Skeletal muscle cell (primary cell): ENCODE results near the gene CC2D1A.
"Not testable (repeated sequence)": the region's sequence is repeated elsewhere in the genome, so short reads cannot be mapped to it uniquely, and the experiment has no call there.

Source experiments
- DNase-seq: peaks from one replicate; pipeline ENCODE4 v3.0.0-alpha.2; 2010; ENCODE audit warnings: low read depth
- H3K4me3 ChIP-seq: 2 replicates; pipeline ENCODE4 v1.5.1; 2011; ENCODE audit warnings: low read depth, mild to moderate bottlenecking, control low read depth, low read length, moderate library complexity

The CC2D1A gene

DNA sequence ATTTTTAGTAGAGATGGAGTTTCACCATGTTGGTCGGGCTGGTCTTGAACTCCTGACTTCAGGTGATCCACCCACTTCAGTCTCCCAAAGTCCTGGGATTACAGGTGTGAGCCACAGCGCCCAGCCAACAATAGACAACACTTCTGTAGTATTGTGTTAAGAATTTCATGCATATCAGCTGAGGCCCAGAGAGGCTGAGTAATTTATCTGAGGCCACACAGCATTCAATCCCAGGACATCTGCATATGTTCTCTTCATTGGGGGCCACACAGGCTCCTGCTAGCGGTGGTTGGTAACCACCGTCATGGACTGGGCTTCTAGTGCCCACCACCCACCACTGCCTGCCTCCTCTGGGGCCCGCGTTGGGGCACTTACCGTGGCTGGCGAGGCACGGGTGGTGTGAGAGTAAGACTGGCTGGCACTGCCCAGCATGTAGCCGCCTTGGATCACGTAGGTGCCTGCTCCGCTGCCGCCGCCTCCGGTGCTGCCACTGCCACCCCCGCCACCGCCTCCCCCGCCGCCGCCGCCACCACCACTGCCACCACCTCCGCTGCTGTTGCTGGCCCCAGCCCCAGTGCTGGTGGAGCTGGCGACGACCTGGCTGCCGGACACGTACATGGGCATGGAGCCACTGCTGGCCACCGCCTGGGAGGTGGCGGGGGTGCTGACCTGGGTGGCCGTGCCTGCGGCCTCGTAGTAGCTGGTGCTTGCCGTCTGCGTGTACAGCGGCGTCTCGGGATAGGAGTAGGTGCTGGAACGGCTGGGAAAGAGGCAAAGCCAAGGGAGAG is 66.6 kb downstream of the CC2D1A start:
- H3K4me3 ChIP-seq: no peak overlapping the region
- no peak for DNase-seq

DNA sequence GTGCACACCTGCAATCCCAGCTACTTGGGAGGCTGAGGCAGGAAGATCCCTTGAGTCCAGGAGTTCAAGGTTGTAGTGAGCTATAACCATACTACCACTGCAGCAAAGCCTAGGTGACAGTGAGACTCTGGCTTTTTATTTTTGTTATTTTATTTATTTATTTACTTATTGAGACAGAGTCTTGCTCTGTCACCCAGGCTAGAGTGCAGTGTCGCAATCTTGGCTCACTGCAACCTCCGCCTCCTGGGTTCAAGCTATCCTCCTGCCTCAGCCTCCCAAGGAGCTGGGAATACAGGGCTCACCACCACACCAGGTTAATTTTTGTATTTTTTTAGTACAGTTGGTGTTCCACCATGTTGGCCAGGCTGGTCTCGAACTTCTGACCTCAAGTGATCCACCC is 67.5 kb downstream of the CC2D1A start:
- not testable (repeated sequence) for DNase-seq, H3K4me3 ChIP-seq

DNA sequence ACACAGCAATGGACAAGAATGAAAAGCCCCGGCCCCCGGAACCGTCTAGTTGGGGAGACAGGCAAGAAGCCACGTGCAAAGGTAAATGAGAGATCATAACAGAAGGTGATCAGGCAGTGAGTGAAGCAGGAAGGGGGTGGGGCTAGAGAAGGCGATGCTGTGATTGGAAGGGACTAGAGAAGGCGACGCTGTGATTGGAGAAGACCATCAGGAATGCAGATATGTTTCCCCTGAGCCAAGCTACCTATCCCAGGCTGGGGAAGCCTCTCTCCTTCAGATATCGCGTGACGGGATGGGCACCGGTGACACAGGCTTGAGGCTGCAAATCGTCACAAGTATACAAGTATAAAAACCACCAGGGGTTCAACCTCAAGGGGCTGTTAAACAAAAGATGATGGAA is 68.1 kb downstream of the CC2D1A start:
- H3K4me3 ChIP-seq: no peak overlapping the region
- no peak for DNase-seq

DNA sequence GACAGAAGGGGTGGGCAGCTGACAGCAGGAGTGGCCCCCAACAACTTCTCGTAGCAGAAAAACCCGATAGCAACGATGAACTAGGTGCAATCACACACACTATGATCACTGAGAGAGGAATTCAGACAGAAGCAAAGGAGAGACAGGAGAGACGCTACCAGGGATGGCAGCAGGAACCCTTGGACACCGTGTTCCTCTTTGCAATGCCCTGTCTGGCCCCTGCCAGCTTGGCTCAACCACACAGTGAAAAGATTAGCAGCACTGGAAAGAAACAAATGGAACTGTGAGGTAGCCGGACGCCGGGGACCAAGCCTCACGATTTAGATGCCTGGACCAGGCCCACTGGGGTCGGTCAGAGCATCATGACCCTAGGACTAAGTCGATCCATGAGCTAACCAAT is 69.9 kb downstream of the CC2D1A start:
- H3K4me3 ChIP-seq: no peak overlapping the region
- DNase-seq: no peak

DNA sequence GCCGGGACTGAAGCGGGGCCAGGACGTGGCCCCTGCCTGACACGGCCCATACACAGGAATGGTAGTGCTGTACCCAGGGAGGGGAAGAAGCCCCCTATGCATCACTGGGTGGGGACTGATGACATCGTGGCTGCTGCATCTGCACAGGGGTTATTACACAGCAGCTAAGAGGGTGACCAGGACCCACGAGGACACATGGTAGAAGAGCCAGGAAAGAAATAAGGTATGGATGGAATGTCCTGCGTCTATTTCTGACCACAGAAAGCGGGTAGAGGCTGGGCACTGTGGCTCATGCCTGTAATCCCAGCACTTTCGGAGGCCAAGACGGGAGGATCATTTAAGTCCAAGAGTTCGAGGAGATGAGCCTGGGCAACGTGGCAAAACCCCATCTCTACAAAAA is 70.4 kb downstream of the CC2D1A start:
- no peak overlapping the region for H3K4me3 ChIP-seq
- DNase-seq: no peak

DNA sequence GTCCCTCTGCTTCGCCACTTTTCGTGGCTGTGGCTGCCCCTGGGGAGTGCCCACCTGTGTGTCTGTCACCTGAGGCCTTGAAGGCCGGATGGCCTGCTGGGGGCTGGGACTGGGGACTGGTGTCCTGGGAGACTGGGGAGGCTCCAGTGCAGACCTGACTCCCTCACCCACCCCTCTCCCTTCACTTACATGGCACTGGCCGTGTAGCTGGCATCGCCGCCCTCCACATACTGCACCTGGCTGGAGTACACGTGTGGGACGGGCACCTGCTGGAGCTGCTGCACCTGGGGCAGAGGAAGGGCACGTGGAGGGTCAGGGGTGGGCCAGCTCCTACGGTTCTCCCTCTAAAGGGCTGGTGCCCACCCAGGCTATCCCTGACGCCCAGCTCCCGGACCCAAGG is 71.8 kb downstream of the CC2D1A start:
- no peak overlapping the region for H3K4me3 ChIP-seq
- no peak for DNase-seq

DNA sequence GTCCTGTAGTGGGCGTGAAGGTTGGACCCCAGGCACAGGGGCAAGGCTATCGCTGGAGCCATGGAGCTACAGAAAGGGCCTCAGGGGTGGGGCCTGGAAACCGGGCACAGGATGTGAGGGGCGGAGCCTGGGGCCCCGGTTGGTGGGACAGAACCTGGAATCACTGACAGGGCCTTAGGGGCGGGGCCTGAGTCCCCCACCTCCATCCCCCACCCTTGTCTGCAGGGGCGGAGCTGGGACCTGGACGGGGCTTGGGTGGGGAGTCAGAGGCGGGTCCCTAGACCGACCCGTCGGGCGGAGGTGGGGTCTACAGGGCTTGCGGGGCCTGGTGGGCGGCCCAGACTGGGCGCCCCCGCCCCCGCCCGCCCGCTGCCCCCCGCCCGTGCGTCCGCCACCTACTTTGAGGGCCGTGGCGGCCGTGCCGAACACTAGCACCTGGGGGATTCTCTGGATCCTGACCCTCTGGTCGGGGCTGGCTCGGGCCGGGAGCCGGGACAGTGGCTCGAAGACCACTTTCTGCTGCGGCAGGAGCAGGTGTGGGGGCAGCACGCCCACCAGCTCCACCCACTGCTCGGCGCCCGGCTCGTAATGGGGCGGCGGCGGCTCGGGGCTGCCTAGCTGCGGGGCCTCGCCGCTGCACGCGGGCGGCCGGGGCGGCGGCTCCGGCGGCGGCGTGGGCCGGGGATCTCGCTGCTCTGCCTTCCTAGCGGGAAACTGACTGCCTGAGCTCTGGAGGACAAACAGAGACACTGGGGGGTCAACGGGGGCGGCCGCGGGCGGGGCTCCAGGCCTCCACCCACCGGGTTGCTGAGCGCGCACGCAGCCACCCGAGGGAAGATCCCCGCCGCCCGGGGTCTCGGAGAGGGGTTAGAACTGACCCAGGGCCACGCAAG is 72.6 kb downstream of the CC2D1A start:
- DNase-seq: no peak

DNA sequence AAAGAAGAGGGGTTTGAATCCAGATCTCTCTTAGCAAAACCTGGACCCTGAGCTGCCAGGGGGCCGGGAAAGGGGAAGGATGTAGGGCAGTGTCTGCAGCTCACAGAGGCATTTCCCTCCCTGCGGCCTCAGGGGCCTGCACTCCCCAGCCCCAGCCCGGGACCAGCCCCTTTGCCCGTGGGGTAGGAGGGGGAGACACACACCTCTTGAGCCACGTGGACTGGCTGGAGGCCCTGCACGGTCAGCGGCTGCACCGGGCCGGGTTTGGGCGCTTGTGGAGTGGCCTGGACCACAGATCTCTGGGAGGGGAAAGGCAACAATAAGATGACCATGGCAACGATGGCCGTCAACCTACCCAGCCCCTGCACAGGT is 73.2 kb downstream of the CC2D1A start:
- H3K4me3 ChIP-seq: peak overlapping the region; percentile 18
- DNase-seq: no peak

More for the DNA sequence above, 72.6 kb downstream of the CC2D1A start:
- peak overlapping the region; percentile 18 for H3K4me3 ChIP-seq

DNA sequence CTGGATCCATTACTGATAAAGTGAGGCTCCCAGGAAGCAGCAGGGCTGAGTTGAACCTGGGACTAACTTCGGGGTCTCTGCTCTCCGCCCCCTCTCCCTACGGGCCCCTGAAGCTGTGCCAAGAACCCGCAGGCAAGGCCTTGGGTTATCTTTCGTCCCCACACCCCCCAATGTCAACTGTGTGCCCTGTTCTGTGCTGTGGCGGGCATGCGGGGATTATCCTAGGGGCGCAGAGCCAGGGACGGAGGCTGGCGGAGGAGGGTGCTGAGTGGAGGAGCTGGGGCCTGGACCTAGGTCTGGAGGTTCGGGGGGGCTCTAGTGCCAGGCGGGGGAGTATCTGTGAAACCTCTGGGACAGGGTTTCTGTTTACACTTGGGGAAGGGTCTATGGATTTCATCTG is 73.7 kb downstream of the CC2D1A start:
- DNase-seq: no peak
- H3K4me3 ChIP-seq: no peak overlapping the region

DNA sequence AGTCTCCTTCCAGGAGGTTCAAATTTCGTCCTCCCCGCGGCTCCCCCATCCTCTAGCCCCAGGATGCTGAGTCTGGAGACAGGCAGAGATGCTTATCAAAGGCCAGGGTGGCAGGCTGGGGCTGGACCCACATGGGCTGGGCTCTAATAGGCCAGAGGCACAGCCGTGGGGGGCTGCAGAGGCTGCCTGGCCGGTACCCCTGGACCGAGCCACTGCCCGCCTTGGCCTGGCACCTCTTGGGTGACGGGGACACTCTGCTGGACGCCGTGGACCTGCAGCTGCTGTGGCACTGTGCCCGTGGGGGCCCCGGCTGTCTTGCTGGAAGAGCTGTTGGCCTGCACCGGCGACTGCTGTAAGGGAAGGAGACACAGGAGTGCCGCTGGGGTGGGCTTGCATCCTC is 74.3 kb downstream of the CC2D1A start:
- no peak overlapping the region for H3K4me3 ChIP-seq
- DNase-seq: no peak
